ENCODE measurements around the gene TSFM.

TSFM gene

DNA sequence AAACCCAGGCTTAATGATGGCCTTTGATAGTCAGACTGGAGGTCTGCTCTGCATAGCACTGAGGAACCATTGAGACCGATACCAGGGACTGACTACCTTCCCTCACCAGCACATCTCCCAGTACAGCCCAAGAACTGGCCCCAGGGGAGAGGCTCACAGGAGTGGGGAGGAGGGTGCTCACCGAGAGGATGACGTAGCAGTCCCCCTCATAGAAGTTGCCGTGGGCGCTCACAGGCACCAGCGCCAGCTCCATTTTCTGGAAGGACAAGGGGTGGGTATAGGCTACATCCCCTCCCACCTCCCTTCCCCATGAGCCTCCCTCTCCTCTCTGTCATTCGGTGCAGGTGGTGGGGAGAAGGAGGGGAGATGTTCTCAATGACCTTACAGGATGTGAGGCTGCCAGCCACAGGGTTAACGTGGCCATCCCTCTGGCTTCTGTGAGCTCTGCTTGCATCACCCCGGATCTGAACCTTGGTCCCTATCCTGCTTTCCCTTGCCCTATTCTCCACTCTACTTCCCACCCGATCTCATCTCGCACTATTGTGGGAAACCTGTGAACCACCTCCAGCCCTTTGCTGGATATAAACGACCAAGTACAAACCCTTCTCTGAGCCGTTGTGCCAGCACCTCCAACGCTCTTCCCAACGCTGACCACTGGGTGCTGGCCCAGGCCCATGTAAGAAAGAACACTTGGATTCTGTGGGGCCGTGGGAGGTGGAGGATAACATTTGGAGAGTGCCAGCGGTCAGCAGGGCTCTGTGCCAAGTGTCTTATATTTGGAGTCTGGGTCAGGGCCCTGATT is 31.6 kb downstream of the TSFM start:
- TF ChIP-seq CTCF (IDR thresholded peaks at IDR 0.05; ENCODE audit: insufficient read depth, low read length, poor library complexity, severe bottlenecking) (no peak), EZH2phosphoT487 (conservative IDR thresholded peaks at IDR 0.05; ENCODE audit: low read length) (no peak)
- no peaks in the 10 kb centered on the region for H3K36me3 ChIP-seq (ENCODE audit: low read length)
- H3K79me2 ChIP-seq (ENCODE audit: insufficient read depth, low read length) = no peaks in the 10 kb centered on the region
- no peak overlapping the region for H3K4me2 ChIP-seq (ENCODE audit: low read depth, low read length, poor library complexity, severe bottlenecking)
- no peak overlapping the region for H2AFZ ChIP-seq (ENCODE audit: low read depth, low read length, severe bottlenecking)
- no peaks in the 10 kb centered on the region for H3K9me2 ChIP-seq (replicated peaks; ENCODE audit: insufficient read depth, low read length)
- H3K9me3 ChIP-seq (ENCODE audit: insufficient read depth, low read length) = no peaks in the 10 kb centered on the region
- H3K4me3 ChIP-seq (ENCODE audit: insufficient read depth, low read length, poor library complexity, severe bottlenecking) = no peak overlapping the region
- H4K20me1 ChIP-seq (ENCODE audit: low read depth, low read length) = no peaks in the 10 kb centered on the region
- no peak overlapping the region for H3K27ac ChIP-seq (ENCODE audit: low read depth, low read length)
- H3K27me3 ChIP-seq (ENCODE audit: low read length) = no peaks in the 10 kb centered on the region
- H3K9ac ChIP-seq (ENCODE audit: low read length) = no peak overlapping the region
- H3F3A ChIP-seq (ENCODE audit: insufficient read depth) = no peaks in the 10 kb centered on the region

GRCh38 chr12:57815177-57816000 is 32.8 kb downstream of the TSFM start:
- no peak overlapping the region for H3K9ac ChIP-seq (ENCODE audit: low read length)
- no peaks in the 10 kb centered on the region for H3F3A ChIP-seq (ENCODE audit: insufficient read depth)
- H3K79me2 ChIP-seq (ENCODE audit: insufficient read depth, low read length) = no peaks in the 10 kb centered on the region
- no peaks in the 10 kb centered on the region for H4K20me1 ChIP-seq (ENCODE audit: low read depth, low read length)
- no peaks in the 10 kb centered on the region for H3K9me3 ChIP-seq (ENCODE audit: insufficient read depth, low read length)
- TF ChIP-seq CTCF (IDR thresholded peaks at IDR 0.05; ENCODE audit: insufficient read depth, low read length, poor library complexity, severe bottlenecking) = no peak
- no peak for TF ChIP-seq EZH2phosphoT487 (conservative IDR thresholded peaks at IDR 0.05; ENCODE audit: low read length)
- no peak overlapping the region for H3K4me3 ChIP-seq (ENCODE audit: insufficient read depth, low read length, poor library complexity, severe bottlenecking)
- no peaks in the 10 kb centered on the region for H3K27me3 ChIP-seq (ENCODE audit: low read length)
- H2AFZ ChIP-seq (ENCODE audit: low read depth, low read length, severe bottlenecking) = no peak overlapping the region
- H3K9me2 ChIP-seq (replicated peaks; ENCODE audit: insufficient read depth, low read length) = no peaks in the 10 kb centered on the region
- no peak overlapping the region for H3K27ac ChIP-seq (ENCODE audit: low read depth, low read length)
- H3K4me2 ChIP-seq (ENCODE audit: low read depth, low read length, poor library complexity, severe bottlenecking) = no peak overlapping the region
- H3K36me3 ChIP-seq (ENCODE audit: low read length) = no peaks in the 10 kb centered on the region

GRCh38 chr12:57816001-57816854 is 33.6 kb downstream of the TSFM start:
- no peaks in the 10 kb centered on the region for H3K36me3 ChIP-seq (ENCODE audit: low read length)
- H4K20me1 ChIP-seq (ENCODE audit: low read depth, low read length) = no peaks in the 10 kb centered on the region
- H3K27me3 ChIP-seq (ENCODE audit: low read length) = no peaks in the 10 kb centered on the region
- no peak overlapping the region for H2AFZ ChIP-seq (ENCODE audit: low read depth, low read length, severe bottlenecking)
- no peaks in the 10 kb centered on the region for H3K9me3 ChIP-seq (ENCODE audit: insufficient read depth, low read length)
- TF ChIP-seq CTCF (IDR thresholded peaks at IDR 0.05; ENCODE audit: insufficient read depth, low read length, poor library complexity, severe bottlenecking) (no peak), EZH2phosphoT487 (conservative IDR thresholded peaks at IDR 0.05; ENCODE audit: low read length) (no peak)
- no peak overlapping the region for H3K4me2 ChIP-seq (ENCODE audit: low read depth, low read length, poor library complexity, severe bottlenecking)
- no peaks in the 10 kb centered on the region for H3K9me2 ChIP-seq (replicated peaks; ENCODE audit: insufficient read depth, low read length)
- H3K4me3 ChIP-seq (ENCODE audit: insufficient read depth, low read length, poor library complexity, severe bottlenecking) = no peak overlapping the region
- no peak overlapping the region for H3K9ac ChIP-seq (ENCODE audit: low read length)
- H3F3A ChIP-seq (ENCODE audit: insufficient read depth) = no peaks in the 10 kb centered on the region
- H3K27ac ChIP-seq (ENCODE audit: low read depth, low read length) = no peak overlapping the region
- no peaks in the 10 kb centered on the region for H3K79me2 ChIP-seq (ENCODE audit: insufficient read depth, low read length)
